NCI-H2029 treated with DMSO at 0.1 percent for 48 hours (cell line): Measurements from ENCODE around the gene SERTAD3.
"Not testable (repeated sequence)": the region's sequence is repeated elsewhere in the genome, so short reads cannot be mapped to it uniquely, and the experiment has no call there.

Experiments used
- DNase-seq: peaks from one replicate; lab custom pipeline; 2025; lab: John Stamatoyannopoulos, UW

Gene SERTAD3

GRCh38 chr19:40411125-40411842 is 32.9 kb downstream of the SERTAD3 start:
- no peak for DNase-seq

GRCh38 chr19:40410030-40410389 is 34.1 kb downstream of the SERTAD3 start:
- no peak for DNase-seq

GRCh38 chr19:40408598-40408925 is 35.6 kb downstream of the SERTAD3 start:
- DNase-seq: not testable (repeated sequence)

- no peak for DNase-seq
Observed at GRCh38 chr19:40407714-40408597, 36.2 kb downstream of the SERTAD3 start.

GRCh38 chr19:40403262-40403984 is 40.7 kb downstream of the SERTAD3 start:
- DNase-seq: peak; percentile 19

- DNase-seq: no peak
Observed at GRCh38 chr19:40400559-40400958, 43.6 kb downstream of the SERTAD3 start.

GRCh38 chr19:40398417-40399131 is 45.6 kb downstream of the SERTAD3 start:
- DNase-seq: no peak

GRCh38 chr19:40397568-40397906 is 46.6 kb downstream of the SERTAD3 start:
- no peak for DNase-seq

GRCh38 chr19:40396886-40397567 is 47.1 kb downstream of the SERTAD3 start:
- no peak for DNase-seq

- no peak for DNase-seq
Observed at GRCh38 chr19:40395956-40396355, 48.2 kb downstream of the SERTAD3 start.

- DNase-seq: no peak
Observed at GRCh38 chr19:40394816-40395210, 49.3 kb downstream of the SERTAD3 start.

GRCh38 chr19:40393894-40394815 is 50.0 kb downstream of the SERTAD3 start:
- no peak for DNase-seq

- no peak for DNase-seq
Observed at GRCh38 chr19:40392894-40393517, 51.1 kb downstream of the SERTAD3 start.

- no peak for DNase-seq
Observed at GRCh38 chr19:40392123-40392522, 52.0 kb downstream of the SERTAD3 start.
